GM23248 (cell line): ENCODE results near the gene SMIM35.

ENCODE experiments used
- EZH2 ChIP-seq: fragments of 200-600 bp; sonication (generic); IDR thresholded peaks from 2 replicates; pipeline ENCODE4 v1.6.1; 2018; ENCODE audit warnings: antibody characterized with exemption, mild to moderate bottlenecking; ENCODE audit not compliant: insufficient read depth, poor library complexity, severe bottlenecking
- EZH2phosphoT487 ChIP-seq: fragments of 200-600 bp; sonication (generic); IDR thresholded peaks from 2 replicates; pipeline ENCODE4 v1.6.1; 2018; ENCODE audit warnings: antibody characterized with exemption, moderate library complexity, mild to moderate bottlenecking, low read depth; ENCODE audit not compliant: insufficient read depth

- TF ChIP-seq EZH2phosphoT487 = no peak
- TF ChIP-seq EZH2 = no peak
Measured at GRCh38 chr11:118111744-118112035, 24.9 kb upstream of the SMIM35 start.
